ENCODE measurements around the gene BTG1.
"Not testable (repeated sequence)": the region's sequence is repeated elsewhere in the genome, so short reads cannot be mapped to it uniquely, and the experiment has no call there.

Gene BTG1

DNA sequence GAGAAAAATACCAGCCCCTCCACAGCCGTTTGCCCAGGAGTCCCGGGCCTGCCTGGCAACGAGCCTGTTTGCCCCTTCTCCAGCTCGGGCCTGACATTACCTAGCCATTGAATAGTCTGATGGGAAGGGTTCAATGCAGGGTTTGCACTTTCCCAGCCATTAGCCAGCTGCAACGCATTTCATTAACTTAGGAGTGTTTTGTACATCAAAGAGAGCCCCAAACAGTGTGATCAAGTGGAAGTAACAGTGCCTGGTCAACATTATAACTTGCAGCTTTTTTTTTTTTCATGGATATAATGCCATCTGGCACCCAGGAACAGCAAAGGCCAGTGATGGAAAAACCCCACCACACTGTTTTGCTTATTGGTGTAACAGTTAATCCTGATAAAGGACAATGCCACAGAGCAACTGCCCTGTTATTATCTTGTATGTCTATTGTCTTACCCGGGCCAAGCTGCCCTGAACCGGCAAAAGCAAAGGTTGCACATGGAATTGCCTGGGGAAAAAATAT, 38.0 kb downstream of the BTG1 start:
- no peak overlapping the region for H3K4me3 ChIP-seq (ENCODE audit: insufficient read depth, low read depth, low read length, poor library complexity, severe bottlenecking)
- no peak overlapping the region for H3K27ac ChIP-seq (ENCODE audit: insufficient read depth, low read length, poor library complexity, severe bottlenecking)
- no peaks in the 10 kb centered on the region for H3K27me3 ChIP-seq (replicated peaks; ENCODE audit: control insufficient read depth, insufficient read depth, low read length, poor library complexity, severe bottlenecking)
- H3K36me3 ChIP-seq (ENCODE audit: control insufficient read depth, insufficient read depth, low read length): no peaks in the 10 kb centered on the region
- no peak for DNase-seq
- H3K9me3 ChIP-seq (ENCODE audit: control insufficient read depth, low read length): no peaks in the 10 kb centered on the region
- H3K4me1 ChIP-seq (ENCODE audit: control insufficient read depth, insufficient read depth, low read length, poor library complexity, severe bottlenecking): peaks cover 12% of the 10 kb centered on the region

DNA sequence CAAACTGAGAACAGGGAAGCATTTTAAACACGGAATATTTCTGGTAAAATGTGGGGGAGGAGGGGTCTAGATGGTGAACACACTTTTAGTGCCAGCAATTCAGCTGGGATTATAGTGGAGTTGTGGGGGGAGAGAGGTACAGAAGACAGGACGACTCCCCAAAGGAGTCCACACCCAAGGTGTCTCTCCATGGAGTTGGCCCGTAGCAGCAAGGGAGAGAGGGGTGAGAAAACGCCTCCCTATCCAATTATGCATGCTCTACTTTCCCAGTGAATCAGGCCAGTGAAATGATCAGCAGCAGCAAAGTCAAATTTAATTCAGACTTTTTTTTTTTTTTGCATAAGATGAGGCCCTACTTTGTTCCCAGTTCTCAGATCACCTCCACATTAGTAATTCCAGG, 38.6 kb downstream of the BTG1 start:
- Histone ChIP-seq H3K4me1 (ENCODE audit: control insufficient read depth, insufficient read depth, low read length, poor library complexity, severe bottlenecking) (peaks cover 12% of the 10 kb centered on the region), H3K36me3 (ENCODE audit: control insufficient read depth, insufficient read depth, low read length) (no peaks in the 10 kb centered on the region), H3K27ac (ENCODE audit: insufficient read depth, low read length, poor library complexity, severe bottlenecking) (no peak overlapping the region), H3K27me3 (replicated peaks; ENCODE audit: control insufficient read depth, insufficient read depth, low read length, poor library complexity, severe bottlenecking) (no peaks in the 10 kb centered on the region), H3K9me3 (ENCODE audit: control insufficient read depth, low read length) (no peaks in the 10 kb centered on the region), H3K4me3 (ENCODE audit: insufficient read depth, low read depth, low read length, poor library complexity, severe bottlenecking) (no peak overlapping the region)
- DNase-seq: no peak

DNA sequence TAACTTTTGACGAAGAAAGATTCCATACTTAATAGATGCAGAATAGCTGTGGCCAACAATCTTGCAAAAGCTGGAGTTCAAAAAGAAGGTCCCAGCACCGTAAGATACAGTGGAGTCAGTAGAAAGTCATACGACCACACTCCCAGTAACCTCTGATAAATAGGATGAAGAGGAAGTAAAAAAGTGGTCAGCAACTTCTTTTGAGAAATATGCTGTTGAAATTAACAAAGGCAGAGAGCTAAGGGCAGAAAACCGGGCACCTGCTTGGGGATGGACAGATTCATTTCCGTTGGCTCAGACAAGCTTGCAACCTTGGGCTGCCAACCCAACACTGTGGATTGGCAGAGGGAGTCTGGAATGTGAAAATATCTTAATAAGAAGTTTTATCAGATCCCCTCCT, 40.0 kb downstream of the BTG1 start:
- no peak for DNase-seq
- Histone ChIP-seq H3K36me3 (ENCODE audit: control insufficient read depth, insufficient read depth, low read length) (no peaks in the 10 kb centered on the region), H3K4me3 (ENCODE audit: insufficient read depth, low read depth, low read length, poor library complexity, severe bottlenecking) (no peak overlapping the region), H3K9me3 (ENCODE audit: control insufficient read depth, low read length) (no peaks in the 10 kb centered on the region), H3K4me1 (ENCODE audit: control insufficient read depth, insufficient read depth, low read length, poor library complexity, severe bottlenecking) (peaks cover 10% of the 10 kb centered on the region), H3K27ac (ENCODE audit: insufficient read depth, low read length, poor library complexity, severe bottlenecking) (no peak overlapping the region), H3K27me3 (replicated peaks; ENCODE audit: control insufficient read depth, insufficient read depth, low read length, poor library complexity, severe bottlenecking) (no peaks in the 10 kb centered on the region)

DNA sequence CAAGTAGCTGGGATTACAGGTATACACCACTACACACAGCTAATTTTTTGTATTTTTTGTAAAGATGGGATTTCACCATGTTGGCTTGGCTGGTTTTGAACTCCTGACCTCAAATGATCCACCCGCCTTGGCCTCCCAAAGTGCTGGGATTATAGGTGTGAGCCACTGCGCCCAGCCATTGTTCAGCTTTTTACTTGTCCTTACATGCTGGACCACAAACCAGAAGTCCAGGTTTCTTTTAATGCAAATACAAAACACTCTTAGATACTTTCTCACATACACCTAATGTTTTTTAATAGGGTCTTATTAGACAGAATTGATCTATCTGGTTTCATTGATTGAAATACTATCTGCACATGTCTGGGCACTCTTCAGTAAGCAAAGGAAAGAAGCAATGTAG, 40.5 kb downstream of the BTG1 start:
- Histone ChIP-seq H3K9me3 (ENCODE audit: control insufficient read depth, low read length) (no peaks in the 10 kb centered on the region), H3K4me3 (ENCODE audit: insufficient read depth, low read depth, low read length, poor library complexity, severe bottlenecking) (no peak overlapping the region), H3K27ac (ENCODE audit: insufficient read depth, low read length, poor library complexity, severe bottlenecking) (no peak overlapping the region), H3K4me1 (ENCODE audit: control insufficient read depth, insufficient read depth, low read length, poor library complexity, severe bottlenecking) (peaks cover 4% of the 10 kb centered on the region), H3K36me3 (ENCODE audit: control insufficient read depth, insufficient read depth, low read length) (no peaks in the 10 kb centered on the region), H3K27me3 (replicated peaks; ENCODE audit: control insufficient read depth, insufficient read depth, low read length, poor library complexity, severe bottlenecking) (no peaks in the 10 kb centered on the region)
- DNase-seq: no peak

DNA sequence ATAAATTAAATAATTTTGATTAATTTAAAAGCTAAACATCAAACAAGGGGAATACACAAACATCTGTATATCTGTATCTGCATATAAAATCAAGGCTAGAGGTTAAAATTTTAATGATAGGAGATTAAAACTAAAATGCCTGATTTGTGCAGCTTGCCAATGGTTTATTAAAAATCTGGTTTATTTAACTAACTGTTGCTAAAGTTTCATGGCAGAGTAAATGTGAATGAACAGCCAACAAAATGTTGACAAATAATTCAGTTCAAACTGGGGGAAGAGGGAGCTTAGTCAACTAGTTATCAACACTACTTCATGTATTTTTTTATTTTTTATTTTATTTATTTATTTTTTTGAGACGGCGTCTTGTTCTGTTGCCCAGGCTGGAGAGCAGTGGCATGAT, 43.0 kb downstream of the BTG1 start:
- H3K4me1 ChIP-seq (ENCODE audit: control insufficient read depth, insufficient read depth, low read length, poor library complexity, severe bottlenecking): peaks cover 2% of the 10 kb centered on the region
- no peak overlapping the region for H3K4me3 ChIP-seq (ENCODE audit: insufficient read depth, low read depth, low read length, poor library complexity, severe bottlenecking)
- no peak for DNase-seq
- H3K27ac ChIP-seq (ENCODE audit: insufficient read depth, low read length, poor library complexity, severe bottlenecking): no peak overlapping the region
- H3K27me3 ChIP-seq (replicated peaks; ENCODE audit: control insufficient read depth, insufficient read depth, low read length, poor library complexity, severe bottlenecking): no peaks in the 10 kb centered on the region
- H3K36me3 ChIP-seq (ENCODE audit: control insufficient read depth, insufficient read depth, low read length): no peaks in the 10 kb centered on the region
- no peaks in the 10 kb centered on the region for H3K9me3 ChIP-seq (ENCODE audit: control insufficient read depth, low read length)

DNA sequence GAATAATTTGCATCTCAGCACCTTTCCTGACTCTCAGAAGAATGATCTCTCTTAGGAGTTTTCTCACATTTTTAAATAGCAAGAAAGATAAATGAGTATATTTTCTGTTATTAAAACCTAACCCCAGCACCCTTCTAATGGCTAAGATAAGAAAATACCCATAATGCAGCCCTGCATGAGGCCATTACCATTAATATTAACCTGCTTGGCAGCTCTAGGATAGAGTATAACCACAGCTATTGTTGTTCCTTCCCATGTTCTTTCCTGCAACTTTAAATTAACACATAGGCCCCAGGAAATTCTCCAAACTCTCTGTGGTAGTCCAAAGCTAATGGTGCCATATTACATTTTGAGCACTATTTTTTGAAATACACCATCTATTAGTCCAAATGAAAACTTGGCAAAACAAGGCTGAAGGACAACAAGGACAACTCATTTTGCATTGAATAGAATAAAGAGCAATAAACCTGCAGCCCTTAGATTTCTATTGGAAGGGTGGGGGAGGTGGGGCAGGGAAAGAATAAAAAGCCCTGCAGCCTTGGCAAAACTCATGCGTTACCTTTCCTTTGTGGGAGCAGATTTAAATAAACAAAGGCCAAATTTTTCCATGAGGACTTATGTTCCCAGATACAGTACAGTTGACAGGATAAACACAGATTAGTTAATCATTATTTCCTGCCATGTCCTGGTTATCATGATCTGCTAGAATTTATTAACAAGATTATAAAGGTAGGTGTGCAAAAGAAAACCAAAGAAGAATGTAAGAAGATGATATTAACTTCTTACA, 46.9 kb downstream of the BTG1 start:
- Histone ChIP-seq H3K9me3 (ENCODE audit: control insufficient read depth, low read length) (no peaks in the 10 kb centered on the region), H3K27me3 (replicated peaks; ENCODE audit: control insufficient read depth, insufficient read depth, low read length, poor library complexity, severe bottlenecking) (no peaks in the 10 kb centered on the region), H3K4me3 (ENCODE audit: insufficient read depth, low read depth, low read length, poor library complexity, severe bottlenecking) (no peak overlapping the region), H3K27ac (ENCODE audit: insufficient read depth, low read length, poor library complexity, severe bottlenecking) (no peak overlapping the region), H3K36me3 (ENCODE audit: control insufficient read depth, insufficient read depth, low read length) (no peaks in the 10 kb centered on the region), H3K4me1 (ENCODE audit: control insufficient read depth, insufficient read depth, low read length, poor library complexity, severe bottlenecking) (peaks cover 3% of the 10 kb centered on the region)
- no peak for DNase-seq

DNA sequence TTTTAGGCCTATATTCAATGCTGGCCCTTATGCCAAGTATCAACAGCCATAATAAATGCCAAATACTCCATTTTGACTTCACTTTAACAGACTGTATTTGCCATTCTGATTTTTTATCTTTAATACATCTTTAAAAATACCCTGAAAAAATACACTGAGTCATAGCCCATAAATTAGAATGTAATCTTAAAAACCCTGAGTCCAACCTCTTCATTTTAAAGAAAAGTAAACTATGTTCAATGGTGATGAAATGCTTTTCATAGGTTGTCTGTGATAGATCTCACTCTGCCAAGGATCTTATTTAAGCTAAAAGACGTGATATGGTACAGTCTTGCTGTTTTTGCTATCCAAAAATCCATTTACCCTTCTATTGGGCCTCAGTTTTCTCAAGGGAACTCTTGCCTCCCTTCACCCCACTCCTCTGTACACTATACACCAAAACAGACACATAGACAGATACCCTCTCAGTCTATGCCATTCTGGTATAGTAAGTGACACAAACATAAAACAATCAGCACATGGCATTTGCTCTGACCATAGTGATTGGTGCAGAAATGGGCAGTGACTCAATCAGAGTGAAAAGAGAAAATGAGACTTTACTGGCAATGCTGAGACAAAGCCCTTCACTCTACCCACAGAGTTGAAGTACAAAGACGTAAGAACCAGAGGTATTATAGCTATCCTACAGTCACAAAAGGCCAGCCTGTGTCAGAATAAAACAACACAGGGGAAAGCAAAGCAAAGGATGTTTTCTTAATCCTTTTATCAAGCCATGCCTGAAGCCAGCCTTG, 49.1 kb downstream of the BTG1 start:
- Histone ChIP-seq H3K27me3 (replicated peaks; ENCODE audit: control insufficient read depth, insufficient read depth, low read length, poor library complexity, severe bottlenecking) (no peaks in the 10 kb centered on the region), H3K36me3 (ENCODE audit: control insufficient read depth, insufficient read depth, low read length) (no peaks in the 10 kb centered on the region), H3K4me3 (ENCODE audit: insufficient read depth, low read depth, low read length, poor library complexity, severe bottlenecking) (no peak overlapping the region), H3K27ac (ENCODE audit: insufficient read depth, low read length, poor library complexity, severe bottlenecking) (no peak overlapping the region), H3K4me1 (ENCODE audit: control insufficient read depth, insufficient read depth, low read length, poor library complexity, severe bottlenecking) (peaks cover 3% of the 10 kb centered on the region), H3K9me3 (ENCODE audit: control insufficient read depth, low read length) (no peaks in the 10 kb centered on the region)
- DNase-seq: no peak

DNA sequence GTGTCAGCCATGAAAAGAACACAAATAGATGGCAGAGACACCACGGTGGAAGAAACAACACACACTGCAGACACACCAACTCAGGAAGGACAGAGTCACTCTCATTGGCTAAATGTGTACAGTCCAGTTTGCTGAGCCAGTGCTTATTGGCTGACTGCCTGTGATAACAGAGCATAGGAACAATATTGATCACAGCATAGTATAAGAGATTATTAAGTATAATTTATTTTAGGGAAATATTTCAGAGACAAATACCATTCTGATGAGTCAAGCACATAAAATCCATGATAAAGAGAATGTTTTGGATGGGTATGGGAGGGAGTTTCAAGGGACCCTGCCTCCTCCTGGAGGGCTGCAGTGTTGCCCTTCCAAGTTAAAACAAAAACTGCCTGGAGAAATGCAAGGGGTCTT, 50.9 kb downstream of the BTG1 start:
- Histone ChIP-seq H3K9me3 (ENCODE audit: control insufficient read depth, low read length) (no peaks in the 10 kb centered on the region), H3K4me1 (ENCODE audit: control insufficient read depth, insufficient read depth, low read length, poor library complexity, severe bottlenecking) (peaks cover 3% of the 10 kb centered on the region), H3K4me3 (ENCODE audit: insufficient read depth, low read depth, low read length, poor library complexity, severe bottlenecking) (no peak overlapping the region), H3K36me3 (ENCODE audit: control insufficient read depth, insufficient read depth, low read length) (no peaks in the 10 kb centered on the region), H3K27ac (ENCODE audit: insufficient read depth, low read length, poor library complexity, severe bottlenecking) (no peak overlapping the region), H3K27me3 (replicated peaks; ENCODE audit: control insufficient read depth, insufficient read depth, low read length, poor library complexity, severe bottlenecking) (no peaks in the 10 kb centered on the region)
- DNase-seq: no peak

DNA sequence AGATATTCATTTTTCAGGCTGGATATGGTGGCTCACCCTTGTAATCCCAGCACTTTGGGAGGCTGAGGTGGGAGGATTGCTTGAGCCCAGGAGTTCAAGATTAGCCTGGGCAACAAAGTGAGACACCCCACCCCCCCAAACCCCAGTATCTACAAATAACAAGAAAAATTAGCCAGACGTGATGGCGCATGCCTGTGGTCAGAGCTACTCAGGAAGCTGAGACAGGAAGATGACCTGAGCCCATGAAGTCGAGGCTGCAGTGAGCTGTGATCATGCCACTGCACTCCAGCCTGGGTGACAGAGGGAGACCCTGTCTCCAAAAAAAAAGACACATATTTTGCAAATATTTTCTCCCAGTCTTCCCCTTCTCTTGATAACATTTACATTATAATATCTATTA, 51.3 kb downstream of the BTG1 start:
- H3K9me3 ChIP-seq (ENCODE audit: control insufficient read depth, low read length); H3K4me3 ChIP-seq (ENCODE audit: insufficient read depth, low read depth, low read length, poor library complexity, severe bottlenecking); H3K36me3 ChIP-seq (ENCODE audit: control insufficient read depth, insufficient read depth, low read length); H3K4me1 ChIP-seq (ENCODE audit: control insufficient read depth, insufficient read depth, low read length, poor library complexity, severe bottlenecking); H3K27me3 ChIP-seq (replicated peaks; ENCODE audit: control insufficient read depth, insufficient read depth, low read length, poor library complexity, severe bottlenecking); DNase-seq; H3K27ac ChIP-seq (ENCODE audit: insufficient read depth, low read length, poor library complexity, severe bottlenecking): not testable (repeated sequence)
